ENCODE data around the gene HS3ST3A1.

HS3ST3A1 gene

DNA sequence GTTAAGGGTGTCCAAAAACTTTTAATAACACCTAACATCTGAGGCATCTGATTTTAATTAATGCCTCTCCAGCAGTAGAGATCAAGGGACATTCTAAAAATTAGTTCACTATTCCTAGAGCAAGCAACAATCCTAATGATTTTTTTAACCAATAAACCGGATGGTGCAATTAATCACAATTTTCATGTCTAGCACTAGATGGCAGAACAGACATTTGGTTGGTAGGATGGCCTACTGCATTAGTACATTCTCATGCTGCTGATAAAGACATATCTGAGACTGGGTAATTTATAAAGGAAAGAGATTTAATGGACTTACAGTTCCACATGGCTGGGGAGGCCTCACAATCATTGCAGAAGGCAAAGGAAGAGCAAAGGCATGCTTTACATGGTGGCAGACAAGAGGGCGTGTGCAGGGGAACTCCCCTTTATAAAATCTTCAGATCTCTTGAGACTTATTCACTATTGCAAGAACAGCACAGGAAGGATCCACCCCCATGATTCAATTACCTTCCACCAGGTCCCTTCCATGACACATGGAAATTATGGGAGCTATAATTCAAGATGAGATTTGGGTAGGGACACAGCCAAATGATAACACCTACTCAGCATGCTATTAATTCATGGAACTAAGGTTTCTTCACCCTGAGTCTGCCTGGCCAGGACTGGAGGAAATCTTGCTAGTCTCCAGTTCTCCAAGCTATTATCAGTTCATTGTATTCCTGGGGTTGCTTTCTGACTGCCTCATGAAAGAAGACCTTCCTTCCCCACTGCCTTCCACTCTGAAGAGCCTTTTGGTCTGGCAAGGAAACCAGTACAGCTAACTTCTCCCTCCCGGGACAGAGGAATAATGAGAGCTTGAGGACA is 24.8 kb downstream of the HS3ST3A1 start:
- no peak overlapping the region for H3K9ac ChIP-seq (ENCODE audit: low read depth in 1 of 2, low read length in 2 of 2)
- peaks cover 0 to 4% of the 10 kb centered on the region in 2 donors for H3K27me3 ChIP-seq (ENCODE audit: control insufficient read depth in 1 of 2, insufficient read depth in 2 of 2, low read length in 2 of 2)
- no peaks in the 10 kb centered on the region for H3K9me3 ChIP-seq (ENCODE audit: control insufficient read depth in 1 of 2, low read length in 2 of 2)
- H3K36me3 ChIP-seq (ENCODE audit: control insufficient read depth in 1 of 2, insufficient read depth in 2 of 2, low read length in 2 of 2) = no peaks in the 10 kb centered on the region
- H3K27ac ChIP-seq (ENCODE audit: low read depth, low read length) = no peak overlapping the region
- H3K4me1 ChIP-seq (ENCODE audit: control insufficient read depth in 1 of 2, insufficient read depth in 2 of 2, low read length in 2 of 2) = no peaks in the 10 kb centered on the region
- H3K4me3 ChIP-seq (ENCODE audit: low read depth in 1 of 2, low read length in 2 of 2) = no peak overlapping the region

DNA sequence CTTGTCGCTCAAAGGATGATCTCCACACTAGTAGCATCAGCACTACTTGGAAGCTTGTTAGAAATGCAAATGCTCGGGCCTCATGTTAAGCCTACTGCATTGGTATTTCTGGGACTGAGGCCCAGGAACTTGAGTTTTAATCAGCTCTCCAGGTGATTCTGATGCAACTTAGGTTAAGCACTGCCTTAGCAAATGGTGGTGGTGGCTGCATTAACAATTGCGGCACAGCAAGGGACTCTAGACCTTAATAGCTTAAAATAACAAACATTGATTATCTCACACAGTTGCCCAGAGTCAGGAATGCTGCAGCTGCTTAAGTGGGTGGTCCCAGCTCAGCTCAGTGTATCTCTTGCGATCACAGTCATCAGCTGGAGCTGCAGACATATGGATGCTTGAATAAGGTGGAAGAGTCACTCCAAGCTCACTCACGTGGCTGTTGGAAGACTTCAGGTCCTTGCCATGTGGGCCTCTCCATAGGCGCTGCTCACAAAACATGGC is 25.8 kb downstream of the HS3ST3A1 start:
- Histone ChIP-seq H3K27me3 (ENCODE audit: control insufficient read depth in 1 of 2, insufficient read depth in 2 of 2, low read length in 2 of 2) (peaks cover 0 to 4% of the 10 kb centered on the region in 2 donors), H3K27ac (ENCODE audit: low read depth, low read length) (no peak overlapping the region), H3K9me3 (ENCODE audit: control insufficient read depth in 1 of 2, low read length in 2 of 2) (no peaks in the 10 kb centered on the region)

DNA sequence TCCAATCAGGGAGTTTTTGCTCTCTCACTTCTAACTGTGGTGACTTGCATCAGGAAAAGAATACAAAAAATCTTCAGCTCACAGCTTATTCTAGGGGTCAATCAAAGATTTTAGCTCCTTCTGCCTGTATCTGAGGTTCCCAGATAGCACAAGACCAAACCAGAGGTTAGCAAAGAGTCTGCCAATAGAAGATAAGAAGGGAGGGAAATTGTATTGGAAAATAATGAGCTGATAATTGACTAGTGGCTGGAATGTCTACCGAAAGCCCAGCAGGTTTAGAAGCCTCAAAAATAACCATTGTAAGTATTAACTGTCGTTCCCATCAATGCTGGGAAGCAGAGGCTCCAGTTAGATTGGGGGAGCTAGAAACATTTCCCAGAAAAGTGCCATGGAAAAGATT is 26.3 kb downstream of the HS3ST3A1 start:
- Histone ChIP-seq H3K27ac (ENCODE audit: low read depth, low read length) (no peak overlapping the region), H3K4me3 (ENCODE audit: low read depth in 1 of 2, low read length in 2 of 2) (no peak overlapping the region), H3K27me3 (ENCODE audit: control insufficient read depth in 1 of 2, insufficient read depth in 2 of 2, low read length in 2 of 2) (peaks cover 0 to 4% of the 10 kb centered on the region in 2 donors), H3K9me3 (ENCODE audit: control insufficient read depth in 1 of 2, low read length in 2 of 2) (no peaks in the 10 kb centered on the region), H3K4me1 (ENCODE audit: control insufficient read depth in 1 of 2, insufficient read depth in 2 of 2, low read length in 2 of 2) (no peaks in the 10 kb centered on the region), H3K9ac (ENCODE audit: low read depth in 1 of 2, low read length in 2 of 2) (no peak overlapping the region), H3K36me3 (ENCODE audit: control insufficient read depth in 1 of 2, insufficient read depth in 2 of 2, low read length in 2 of 2) (no peaks in the 10 kb centered on the region)

More for the DNA sequence above, 25.8 kb downstream of the HS3ST3A1 start:
- Histone ChIP-seq H3K4me1 (ENCODE audit: control insufficient read depth in 1 of 2, insufficient read depth in 2 of 2, low read length in 2 of 2) (no peaks in the 10 kb centered on the region), H3K4me3 (ENCODE audit: low read depth in 1 of 2, low read length in 2 of 2) (no peak overlapping the region), H3K9ac (ENCODE audit: low read depth in 1 of 2, low read length in 2 of 2) (no peak overlapping the region), H3K36me3 (ENCODE audit: control insufficient read depth in 1 of 2, insufficient read depth in 2 of 2, low read length in 2 of 2) (no peaks in the 10 kb centered on the region)

DNA sequence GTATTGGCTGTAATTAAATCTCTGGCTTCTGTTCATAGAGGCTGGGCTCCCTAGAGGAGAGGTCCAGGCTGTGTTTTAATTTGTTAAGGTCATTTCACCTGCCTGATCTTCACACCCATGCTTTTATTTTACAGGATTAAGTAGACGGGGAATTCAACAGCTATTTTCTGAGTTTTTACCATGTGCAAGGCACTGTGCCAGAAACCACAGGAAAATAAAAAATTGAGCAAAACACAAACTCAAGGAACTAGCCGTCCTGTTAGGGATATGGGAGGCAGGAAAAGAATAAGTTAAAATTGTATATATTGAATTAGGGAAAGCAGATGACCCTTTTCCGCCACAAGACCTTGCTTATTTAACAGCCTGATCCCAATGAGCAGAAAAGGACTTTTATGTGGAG is 29.1 kb downstream of the HS3ST3A1 start:
- Histone ChIP-seq H3K27me3 (ENCODE audit: control insufficient read depth in 1 of 2, insufficient read depth in 2 of 2, low read length in 2 of 2) (peaks cover 0 to 4% of the 10 kb centered on the region in 2 donors), H3K4me1 (ENCODE audit: control insufficient read depth in 1 of 2, insufficient read depth in 2 of 2, low read length in 2 of 2) (no peaks in the 10 kb centered on the region), H3K4me3 (ENCODE audit: low read depth in 1 of 2, low read length in 2 of 2) (no peak overlapping the region), H3K27ac (ENCODE audit: low read depth, low read length) (no peak overlapping the region), H3K36me3 (ENCODE audit: control insufficient read depth in 1 of 2, insufficient read depth in 2 of 2, low read length in 2 of 2) (no peaks in the 10 kb centered on the region), H3K9me3 (ENCODE audit: control insufficient read depth in 1 of 2, low read length in 2 of 2) (no peaks in the 10 kb centered on the region), H3K9ac (ENCODE audit: low read depth in 1 of 2, low read length in 2 of 2) (no peak overlapping the region)

DNA sequence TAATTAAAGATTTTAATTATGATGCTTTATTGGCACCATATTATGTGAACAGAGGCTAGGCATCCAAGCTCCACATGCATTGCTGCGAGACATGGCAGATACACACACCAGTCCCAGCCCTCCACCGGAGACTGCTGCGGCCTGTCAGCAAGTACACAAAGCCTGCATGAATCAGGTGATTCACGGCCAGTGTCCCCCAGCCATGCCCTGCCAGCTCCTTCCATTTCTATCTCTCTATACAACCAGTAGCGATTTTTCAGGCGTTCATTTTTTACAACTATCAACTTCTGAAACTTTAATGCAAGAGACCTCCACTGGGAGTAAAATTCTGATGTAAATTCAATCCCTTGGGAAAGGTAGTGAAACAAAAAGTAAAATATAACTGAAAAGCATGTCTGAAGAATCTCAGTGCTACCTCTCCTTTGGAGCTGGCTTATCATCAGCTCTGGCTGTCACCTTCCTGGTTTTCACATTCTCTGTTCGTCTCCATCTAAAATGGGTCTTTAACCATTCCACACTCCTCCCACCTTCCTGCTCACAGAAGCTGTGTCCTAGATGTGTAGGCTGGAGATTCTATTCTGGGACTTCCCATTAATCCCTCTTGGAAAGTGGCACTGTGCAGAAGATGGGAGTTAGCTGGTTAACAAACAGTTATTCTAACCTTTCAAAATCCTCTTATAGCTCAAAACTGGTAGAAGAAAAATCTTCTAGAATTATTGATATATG is 32.2 kb downstream of the HS3ST3A1 start:
- H3K36me3 ChIP-seq (ENCODE audit: control insufficient read depth in 1 of 2, insufficient read depth in 2 of 2, low read length in 2 of 2) = no peaks in the 10 kb centered on the region
- no peaks in the 10 kb centered on the region for H3K4me1 ChIP-seq (ENCODE audit: control insufficient read depth in 1 of 2, insufficient read depth in 2 of 2, low read length in 2 of 2)
- H3K27ac ChIP-seq (ENCODE audit: low read depth, low read length) = no peak overlapping the region
- H3K9ac ChIP-seq (ENCODE audit: low read depth in 1 of 2, low read length in 2 of 2) = no peak overlapping the region
- H3K27me3 ChIP-seq (ENCODE audit: control insufficient read depth in 1 of 2, insufficient read depth in 2 of 2, low read length in 2 of 2) = no peaks in the 10 kb centered on the region
- no peak overlapping the region for H3K4me3 ChIP-seq (ENCODE audit: low read depth in 1 of 2, low read length in 2 of 2)
- H3K9me3 ChIP-seq (ENCODE audit: control insufficient read depth in 1 of 2, low read length in 2 of 2) = no peaks in the 10 kb centered on the region

DNA sequence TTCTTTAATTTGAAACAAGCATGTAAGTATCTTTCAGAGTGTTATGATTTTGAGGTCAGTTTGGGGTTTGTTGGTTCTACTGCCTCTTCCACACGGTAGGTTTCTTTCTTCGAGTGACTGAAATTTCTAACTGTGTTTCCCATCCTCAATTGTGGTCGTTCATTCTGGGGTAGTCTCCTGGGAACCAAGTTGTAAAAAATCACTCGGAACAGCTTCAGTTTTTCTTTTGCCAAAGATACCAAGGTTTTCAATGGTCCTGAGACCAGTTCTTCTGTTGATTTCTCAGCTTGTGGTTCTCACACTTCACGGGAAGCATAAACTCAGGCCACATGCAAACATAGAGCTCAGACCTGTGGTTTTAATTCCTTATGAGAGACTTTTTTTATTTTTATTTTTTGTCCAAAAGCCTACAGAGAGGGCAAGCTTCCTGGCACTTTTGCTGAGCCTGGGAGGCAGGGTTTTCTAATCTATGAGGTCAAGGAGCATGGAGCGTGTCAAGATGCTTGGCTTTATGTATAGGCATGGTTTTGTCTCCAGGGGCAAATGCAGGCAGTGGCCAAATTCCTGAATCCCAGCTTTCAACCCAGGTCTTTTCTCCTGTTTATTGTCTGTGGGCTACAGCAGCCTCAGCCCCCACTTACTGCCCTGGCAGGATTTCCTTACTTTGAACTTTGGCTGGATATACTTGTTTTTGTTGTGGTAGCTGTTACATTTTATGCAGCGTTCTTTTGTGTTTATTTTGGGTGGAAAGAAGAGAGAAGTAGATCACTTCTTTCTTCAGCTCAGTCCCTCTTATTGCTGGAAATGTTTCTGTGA is 32.9 kb downstream of the HS3ST3A1 start:
- Histone ChIP-seq H3K36me3 (ENCODE audit: control insufficient read depth in 1 of 2, insufficient read depth in 2 of 2, low read length in 2 of 2) (no peaks in the 10 kb centered on the region), H3K9me3 (ENCODE audit: control insufficient read depth in 1 of 2, low read length in 2 of 2) (no peaks in the 10 kb centered on the region), H3K4me1 (ENCODE audit: control insufficient read depth in 1 of 2, insufficient read depth in 2 of 2, low read length in 2 of 2) (no peaks in the 10 kb centered on the region), H3K27me3 (ENCODE audit: control insufficient read depth in 1 of 2, insufficient read depth in 2 of 2, low read length in 2 of 2) (no peaks in the 10 kb centered on the region), H3K9ac (ENCODE audit: low read depth in 1 of 2, low read length in 2 of 2) (no peak overlapping the region), H3K4me3 (ENCODE audit: low read depth in 1 of 2, low read length in 2 of 2) (no peak overlapping the region), H3K27ac (ENCODE audit: low read depth, low read length) (no peak overlapping the region)

DNA sequence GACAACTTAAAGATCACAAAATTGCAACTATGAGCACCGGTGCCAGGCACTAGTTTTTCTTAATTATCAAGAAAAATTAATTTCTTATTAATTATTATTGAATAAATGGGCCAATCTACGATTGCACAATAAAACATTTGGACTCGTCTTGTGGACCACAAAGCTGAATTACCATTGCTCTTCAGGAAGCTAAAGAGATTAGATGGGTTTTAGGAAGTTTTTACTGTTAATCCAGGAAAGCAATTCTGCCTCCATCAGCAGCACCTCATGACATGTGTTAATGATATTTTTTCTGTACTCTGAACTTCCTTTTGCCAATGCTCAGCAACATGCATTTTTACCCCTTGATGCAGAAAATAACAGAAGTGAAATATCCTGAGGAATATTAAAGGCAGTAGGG is 37.9 kb downstream of the HS3ST3A1 start:
- H3K4me3 ChIP-seq (ENCODE audit: low read depth in 1 of 2, low read length in 2 of 2) = no peak overlapping the region
- H3K27ac ChIP-seq (ENCODE audit: low read depth, low read length) = no peak overlapping the region
- no peaks in the 10 kb centered on the region for H3K36me3 ChIP-seq (ENCODE audit: control insufficient read depth in 1 of 2, insufficient read depth in 2 of 2, low read length in 2 of 2)
- H3K9me3 ChIP-seq (ENCODE audit: control insufficient read depth in 1 of 2, low read length in 2 of 2) = no peaks in the 10 kb centered on the region
- no peaks in the 10 kb centered on the region for H3K27me3 ChIP-seq (ENCODE audit: control insufficient read depth in 1 of 2, insufficient read depth in 2 of 2, low read length in 2 of 2)
- H3K9ac ChIP-seq (ENCODE audit: low read depth in 1 of 2, low read length in 2 of 2) = no peak overlapping the region
- no peaks in the 10 kb centered on the region for H3K4me1 ChIP-seq (ENCODE audit: control insufficient read depth in 1 of 2, insufficient read depth in 2 of 2, low read length in 2 of 2)

DNA sequence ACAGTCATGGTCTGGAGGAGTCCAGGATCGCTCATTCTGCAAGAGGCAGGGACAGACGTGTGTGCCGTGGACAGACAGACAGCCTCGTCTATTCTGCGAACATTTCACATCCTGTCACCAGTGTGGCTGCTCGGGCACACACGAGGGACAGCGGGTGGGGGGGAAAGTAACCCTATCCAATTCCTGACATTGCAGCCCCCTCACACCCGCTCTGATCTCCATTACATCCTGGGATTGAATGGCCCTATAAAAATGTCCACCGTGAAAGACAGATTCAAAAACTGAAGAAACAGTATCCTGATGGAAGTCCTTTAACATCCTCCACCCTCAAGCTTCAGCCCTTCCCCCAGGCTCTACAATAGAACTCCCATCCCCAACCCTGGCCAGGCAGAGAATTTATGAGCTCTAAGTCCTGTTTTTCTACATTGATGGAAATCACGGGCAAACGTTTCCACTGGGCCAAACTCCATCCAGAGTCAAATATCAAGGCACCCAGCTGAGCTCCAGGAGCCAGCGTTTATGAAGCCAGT is 39.4 kb downstream of the HS3ST3A1 start:
- Histone ChIP-seq H3K9me3 (ENCODE audit: control insufficient read depth in 1 of 2, low read length in 2 of 2) (no peaks in the 10 kb centered on the region), H3K9ac (ENCODE audit: low read depth in 1 of 2, low read length in 2 of 2) (no peak overlapping the region), H3K27me3 (ENCODE audit: control insufficient read depth in 1 of 2, insufficient read depth in 2 of 2, low read length in 2 of 2) (no peaks in the 10 kb centered on the region), H3K4me1 (ENCODE audit: control insufficient read depth in 1 of 2, insufficient read depth in 2 of 2, low read length in 2 of 2) (no peaks in the 10 kb centered on the region), H3K27ac (ENCODE audit: low read depth, low read length) (no peak overlapping the region), H3K4me3 (ENCODE audit: low read depth in 1 of 2, low read length in 2 of 2) (no peak overlapping the region), H3K36me3 (ENCODE audit: control insufficient read depth in 1 of 2, insufficient read depth in 2 of 2, low read length in 2 of 2) (no peaks in the 10 kb centered on the region)

DNA sequence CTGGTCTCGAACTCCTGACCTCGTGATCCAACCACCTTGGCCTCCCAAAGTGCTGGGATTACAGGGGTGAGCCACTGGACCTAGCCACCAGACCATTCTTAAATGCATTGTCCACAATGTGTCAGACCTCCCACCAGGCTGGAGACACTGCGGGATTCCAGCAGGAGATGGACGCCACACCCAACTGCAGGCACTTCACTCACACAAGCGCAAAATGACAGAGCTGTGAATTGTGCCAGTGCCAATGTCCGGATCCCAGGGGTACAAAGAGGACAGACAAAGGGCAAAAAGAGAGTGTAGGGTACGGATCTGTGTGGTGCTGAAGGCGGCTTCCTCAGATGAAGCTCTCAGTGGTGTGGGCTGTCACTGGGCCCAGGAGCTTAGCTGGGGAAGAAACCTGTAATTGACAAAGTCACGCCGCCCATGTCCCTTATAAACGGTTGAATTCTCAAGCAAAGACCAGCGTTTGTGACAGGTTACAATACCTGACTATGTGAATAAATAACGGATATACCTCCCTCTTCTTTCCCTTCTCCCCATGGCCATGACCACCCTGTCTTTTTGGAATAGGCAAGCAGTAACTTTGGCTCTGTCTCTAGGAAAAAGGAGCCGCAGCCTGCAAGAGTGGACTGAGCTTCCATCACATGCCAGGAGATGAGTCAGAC is 40.0 kb downstream of the HS3ST3A1 start:
- Histone ChIP-seq H3K4me3 (ENCODE audit: low read depth in 1 of 2, low read length in 2 of 2) (no peak overlapping the region), H3K27me3 (ENCODE audit: control insufficient read depth in 1 of 2, insufficient read depth in 2 of 2, low read length in 2 of 2) (no peaks in the 10 kb centered on the region), H3K4me1 (ENCODE audit: control insufficient read depth in 1 of 2, insufficient read depth in 2 of 2, low read length in 2 of 2) (no peaks in the 10 kb centered on the region), H3K36me3 (ENCODE audit: control insufficient read depth in 1 of 2, insufficient read depth in 2 of 2, low read length in 2 of 2) (no peaks in the 10 kb centered on the region), H3K9me3 (ENCODE audit: control insufficient read depth in 1 of 2, low read length in 2 of 2) (no peaks in the 10 kb centered on the region), H3K9ac (ENCODE audit: low read depth in 1 of 2, low read length in 2 of 2) (no peak overlapping the region), H3K27ac (ENCODE audit: low read depth, low read length) (no peak overlapping the region)

All from duodenal mucosa (tissue), 2 donors.